ENCODE data around the gene BCAS1.

- TF ChIP-seq GATA2 (IDR thresholded peaks at IDR 0.05; ENCODE audit: low read depth, low read length) (no peak), GATA3 (IDR thresholded peaks at IDR 0.05; ENCODE audit: low read depth, low read length) (no peak)
These were observed 124.9 kb downstream of the BCAS1 start for GRCh38 chr20:53945478-53945877.

All from SH-SY5Y (cell line).